ENCODE measurements around the gene RGMA. TPM values are rescaled to one million over a fixed set of nuclear protein-coding genes. Genes with fewer than 3 reads are reported as not detected.

Gene RGMA
- total and polyA plus RNA-seq, 2 of the 8 experiments (the other 6 are each of a cell fraction or from before 2014, with no cell fraction given): 19.9 to 39.8 TPM

DNA sequence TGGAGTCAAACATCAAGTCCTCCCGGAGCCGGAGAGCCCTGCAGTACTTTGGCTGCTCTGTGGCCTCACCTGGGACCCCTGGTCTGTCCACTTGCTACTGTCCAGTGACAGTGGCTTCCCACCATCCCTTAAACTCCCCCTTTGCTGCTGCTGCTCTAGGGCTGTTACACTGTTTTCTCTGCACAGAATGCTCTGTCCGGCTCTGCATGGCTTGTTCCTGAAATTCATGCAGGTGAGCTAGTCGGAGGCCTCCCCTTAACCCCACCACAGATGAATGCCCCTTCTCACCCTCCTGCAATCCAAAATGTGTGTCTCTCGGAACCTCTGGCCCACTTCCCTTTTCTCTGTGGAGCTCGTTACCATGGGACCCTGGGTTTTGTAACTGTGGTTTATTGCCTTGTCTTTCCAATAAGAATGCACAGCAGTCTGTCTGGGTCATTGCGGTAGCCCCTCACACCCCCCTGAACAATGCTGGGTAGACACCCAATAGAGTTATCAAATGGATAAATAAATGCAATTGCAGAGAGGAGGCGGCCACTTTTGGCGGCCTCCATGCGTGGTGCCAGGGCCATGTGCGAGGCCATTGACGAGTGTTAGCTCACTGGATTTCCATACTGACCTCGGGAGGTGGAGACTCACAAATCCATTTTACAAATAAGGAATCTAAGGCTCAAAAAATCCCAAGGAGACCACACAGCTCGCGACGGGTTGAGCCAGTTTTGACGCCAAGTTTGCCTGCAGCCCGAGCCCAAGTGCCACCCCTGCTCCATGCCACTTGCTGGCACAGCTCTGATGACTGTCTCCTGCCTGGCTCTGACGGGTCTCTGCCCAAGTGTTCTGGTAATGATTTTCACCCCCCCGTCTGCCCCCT lies 48.5 kb downstream of the RGMA start:
- ChIA-PET POLR2A (ENCODE audit: partially characterized antibody) (interaction anchor here (0.8 to 1.7 kb wide), 4 partner anchors 12 to 34 kb away, joined by 3 to 6 read pairs (median 4); no protein-coding TSS in a partner anchor), CTCF (ENCODE audit: partially characterized antibody) (interaction anchor here (0.6 to 6.6 kb wide), 13 partner anchors 9 to 1079 kb away, joined by 3 to 63 read pairs (median 4); no protein-coding TSS in a partner anchor)
- Histone ChIP-seq H2BK120ac (replicated peaks; ENCODE audit: low read depth, low read length) (no peak overlapping the region), H2BK5ac (ENCODE audit: low read depth, low read length) (no peak overlapping the region), H4K91ac (replicated peaks; ENCODE audit: insufficient read length, low read length) (no peak overlapping the region), H3K23ac (ENCODE audit: insufficient read length) (no peak overlapping the region), H2BK20ac (ENCODE audit: low read length) (no peak overlapping the region), H2BK12ac (ENCODE audit: low read depth, low read length) (no peak overlapping the region), H4K20me1 (replicated peaks in 1 of 2; ENCODE audit: control insufficient read depth in 1 of 2, insufficient read depth in 2 of 2, low read length in 2 of 2) (peaks cover 3 to 14% of the 10 kb centered on the region in 2 experiments), H3K18ac (ENCODE audit: extremely low read depth, low read length) (no peak overlapping the region), H3K4ac (replicated peaks; ENCODE audit: insufficient read length, low read depth, low read length) (no peak overlapping the region), H2AK5ac (ENCODE audit: low read depth, low read length) (no peak overlapping the region), H4K8ac (ENCODE audit: extremely low read depth, insufficient read depth, low read length) (no peak overlapping the region), H3K27ac (ENCODE audit: low read depth, low read length) (no peak overlapping the region), H3K79me2 (ENCODE audit: control insufficient read depth in 1 of 2, insufficient read depth in 2 of 2, low read length in 2 of 2) (no peaks in the 10 kb centered on the region; a peak in 1 of 4 replicates), H2BK15ac (ENCODE audit: low read length) (no peak overlapping the region), H4K5ac (ENCODE audit: insufficient read length, low read depth, low read length) (no peak overlapping the region), H3K4me1 (replicated peaks in 1 of 4; ENCODE audit: control insufficient read depth in 3 of 4, insufficient read depth in 4 of 4, low read length in 3 of 4) (no peaks in the 10 kb centered on the region; a peak in 1 of 7 replicates), H3K56ac (replicated peaks; ENCODE audit: insufficient read length, low read depth, low read length) (no peak overlapping the region), H3K4me3 (ENCODE audit: extremely low read depth in 1 of 4, insufficient read depth in 2 of 4, low read depth in 3 of 4, low read length in 4 of 4) (no peak overlapping the region), H3K36me3 (ENCODE audit: control insufficient read depth in 2 of 4, insufficient read depth in 4 of 4, low read length in 3 of 4) (peaks cover 8 to 22% (median 17%) of the 10 kb centered on the region in 4 experiments; a peak in 7 of 8 replicates), H3K14ac (ENCODE audit: insufficient read length) (no peak overlapping the region), H3K23me2 (ENCODE audit: low read depth, low read length) (no peaks in the 10 kb centered on the region), H3K9ac (replicated peaks in 1 of 4; ENCODE audit: extremely low read depth in 1 of 4, low read depth in 3 of 4, low read length in 3 of 4) (no peak overlapping the region), H3K9me3 (ENCODE audit: insufficient read depth in 2 of 2, low read depth in 1 of 2, low read length in 1 of 2) (no peaks in the 10 kb centered on the region), H2AFZ (ENCODE audit: low read length) (no peak overlapping the region), H3K27me3 (replicated peaks in 1 of 4; ENCODE audit: control insufficient read depth in 3 of 4, extremely low read depth in 1 of 4, insufficient read depth in 3 of 4, low read length in 3 of 4) (peaks cover 0 to 2% (median 0%) of the 10 kb centered on the region in 4 experiments; a peak in 1 of 7 replicates), H3K4me2 (ENCODE audit: insufficient read depth in 1 of 2, low read depth in 2 of 2, low read length in 2 of 2) (no peak overlapping the region), H3K79me1 (ENCODE audit: low read depth, low read length) (no peaks in the 10 kb centered on the region; the same call in 1 of the 2 replicates)
- DNase-seq (ENCODE audit: low read depth in 1 of 2, low spot score in 2 of 2) (no peak), FAIRE-seq (no peak)
- WGBS, 2 experiments (ENCODE audit: extremely low coverage in 1 of 2, insufficient coverage in 1 of 2, insufficient read length in 1 of 2, insufficient replicate concordance in 2 of 2, low coverage in 1 of 2, low lambda C conversion rate in 2 of 2, missing lambda C conversion rate in 1 of 2): 91% methylated on average over 20 of the region's 20 CpGs; no CpG with 5 or more reads in 1 of the 2 experiments
- TF ChIP-seq POLR2A (IDR thresholded peaks at IDR 0.05; ENCODE audit: control extremely low read depth in 1 of 2, low read depth in 2 of 2, low read length in 2 of 2): no peak
- TF ChIP-seq SAP30 (IDR thresholded peaks at IDR 0.05; ENCODE audit: insufficient read depth, insufficient replicate concordance, low read length): no peak
- TF ChIP-seq BRCA1 (IDR thresholded peaks at IDR 0.05; ENCODE audit: low read depth, low read length): no peak
- no peak for TF ChIP-seq BCL11A (IDR thresholded peaks at IDR 0.05; ENCODE audit: low read depth in 2 of 2, low read length in 2 of 2)
- TF ChIP-seq MAFK (IDR thresholded peaks at IDR 0.05; ENCODE audit: low read depth, low read length): no peak
- TF ChIP-seq CREB1 (IDR thresholded peaks at IDR 0.05): no peak
- TF ChIP-seq CHD2 (IDR thresholded peaks at IDR 0.05; ENCODE audit: low read length): no peak

Measured in H1 (cell line).